CD14-positive monocyte (primary cell): ENCODE results near the gene CMTM1. TPM values are rescaled to one million over a fixed set of nuclear protein-coding genes. Genes with fewer than 3 reads are reported as not detected.

Experiments used
- polyA plus RNA-seq, 3 donors: library from polyadenylated mRNA; depleted of rRNA in 1 of 3; unstranded in 2 of 3; stranded (reverse) in 1 of 3; fragments of 300-500 nt in 2 of 3; fragments of >200 nt in 1 of 3; fragmentation: Illumina TruSeq in 2 of 3; gene quantifications; 1 replicate in 2 of 3; 2 replicates in 1 of 3; pipeline ENCODE4 v1.2.3, GENCODE V29; 2012 to 2021
- small RNA-seq: library from RNA; depleted of rRNA; stranded (forward); fragments of <200 nt; gene quantifications from one replicate; pipeline ENCODE3, GENCODE V24; 2012; ENCODE audit warnings: low read depth; ENCODE audit not compliant: insufficient read length

Gene CMTM1
- polyA plus RNA-seq, 3 donors = 1.6 to 3.3 (median 2.5) TPM

Small RNAs within 50 kb of the gene (small RNA-seq; reads per million reads assigned to genes)
- not detected for gene CKLF-CMTM1

Other genes with a start within 250 kb of the CMTM1 start
- gene CDH5, start 199.7 kb upstream of the CMTM1 start, polyA plus RNA-seq = under 1 TPM in 2 of 3 donors, not detected in 1; 0.12 to 0.22 TPM
- under 1 TPM in 2 of 3 donors, not detected in 1; 0.12 to 0.81 TPM for gene BEAN1, start 139.1 kb upstream of the CMTM1 start, polyA plus RNA-seq
- 10 to 100 TPM; 29.8 to 38.9 (median 32.4) TPM for gene TK2, start 16.3 kb upstream of the CMTM1 start, polyA plus RNA-seq
- 100 to 1,000 TPM; 285 to 430 (median 374) TPM for gene CKLF, start 13.9 kb upstream of the CMTM1 start, polyA plus RNA-seq
- gene CMTM2, start 13.0 kb downstream of the CMTM1 start, polyA plus RNA-seq = 10 to 100 TPM; 11.0 to 41.6 (median 39.1) TPM
- 100 to 1,000 TPM; 125 to 131 (median 126) TPM for gene CMTM3, start 38.3 kb downstream of the CMTM1 start, polyA plus RNA-seq
- gene CMTM4, start 130.3 kb downstream of the CMTM1 start, polyA plus RNA-seq = 10 to 100 TPM in 1 of 3 donors, under 1 TPM in 2; 0.41 to 21.2 (median 0.45) TPM
- gene DYNC1LI2, start 185.2 kb downstream of the CMTM1 start, polyA plus RNA-seq = 100 to 1,000 TPM in 1 of 3 donors, 10 to 100 TPM in 2; 14.9 to 125 (median 23.9) TPM
- gene TERB1, start 235.1 kb downstream of the CMTM1 start, polyA plus RNA-seq = not detected